Panc1 (cell line): ENCODE data around the gene GIMAP6.

Experiments used
- POLR2AphosphoS5 ChIP-seq: IDR thresholded peaks from 2 replicates; pipeline ENCODE4 v1.6.1; 2012; ENCODE audit warnings: mild to moderate bottlenecking, low read depth, low read length, moderate library complexity
- SIN3A ChIP-seq: IDR thresholded peaks from 2 replicates; pipeline ENCODE4 v1.6.1; 2012; ENCODE audit warnings: low read depth, mild to moderate bottlenecking, low read length, moderate library complexity, borderline replicate concordance; ENCODE audit not compliant: insufficient read depth
- TF ChIP-seq, protein P1 (sequence below): fragments of 450-650 bp; IDR thresholded peaks from 2 replicates; pipeline ENCODE4 v1.5.1; 2017; ENCODE audit warnings: mild to moderate bottlenecking
- TF ChIP-seq, protein P2 (sequence below), 2 experiments: IDR thresholded peaks; 2 replicates each; pipeline ENCODE4 v1.6.1; 2011 to 2012; ENCODE audit warnings: low read depth in 2 of 2, control low read depth in 1 of 2, low read length in 1 of 2, mild to moderate bottlenecking in 1 of 2, moderate library complexity in 1 of 2; ENCODE audit not compliant: insufficient read depth in 1 of 2

DNA sequence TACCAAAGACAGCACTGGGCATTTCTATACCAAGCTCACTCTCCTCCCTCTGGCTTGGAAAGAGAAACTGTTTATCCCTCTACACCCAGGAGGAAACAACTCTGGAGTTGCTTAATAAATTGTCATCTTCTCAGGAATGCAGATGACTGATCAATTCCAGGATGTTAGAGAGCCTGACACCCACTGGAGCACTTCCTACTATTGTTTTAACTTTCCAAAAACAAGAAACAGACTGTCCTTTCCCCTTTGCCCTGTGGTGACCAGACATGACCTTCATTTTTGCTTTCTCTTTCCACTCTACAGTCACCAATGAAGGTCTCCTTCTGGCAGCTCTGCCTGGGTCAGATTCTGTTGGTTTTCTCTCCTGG, 45.4 kb downstream of the GIMAP6 start:
- TF ChIP-seq, protein P1, sequence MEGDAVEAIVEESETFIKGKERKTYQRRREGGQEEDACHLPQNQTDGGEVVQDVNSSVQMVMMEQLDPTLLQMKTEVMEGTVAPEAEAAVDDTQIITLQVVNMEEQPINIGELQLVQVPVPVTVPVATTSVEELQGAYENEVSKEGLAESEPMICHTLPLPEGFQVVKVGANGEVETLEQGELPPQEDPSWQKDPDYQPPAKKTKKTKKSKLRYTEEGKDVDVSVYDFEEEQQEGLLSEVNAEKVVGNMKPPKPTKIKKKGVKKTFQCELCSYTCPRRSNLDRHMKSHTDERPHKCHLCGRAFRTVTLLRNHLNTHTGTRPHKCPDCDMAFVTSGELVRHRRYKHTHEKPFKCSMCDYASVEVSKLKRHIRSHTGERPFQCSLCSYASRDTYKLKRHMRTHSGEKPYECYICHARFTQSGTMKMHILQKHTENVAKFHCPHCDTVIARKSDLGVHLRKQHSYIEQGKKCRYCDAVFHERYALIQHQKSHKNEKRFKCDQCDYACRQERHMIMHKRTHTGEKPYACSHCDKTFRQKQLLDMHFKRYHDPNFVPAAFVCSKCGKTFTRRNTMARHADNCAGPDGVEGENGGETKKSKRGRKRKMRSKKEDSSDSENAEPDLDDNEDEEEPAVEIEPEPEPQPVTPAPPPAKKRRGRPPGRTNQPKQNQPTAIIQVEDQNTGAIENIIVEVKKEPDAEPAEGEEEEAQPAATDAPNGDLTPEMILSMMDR = no peak
- TF ChIP-seq SIN3A = no peak
- no peak for TF ChIP-seq POLR2AphosphoS5
- TF ChIP-seq, protein P2, sequence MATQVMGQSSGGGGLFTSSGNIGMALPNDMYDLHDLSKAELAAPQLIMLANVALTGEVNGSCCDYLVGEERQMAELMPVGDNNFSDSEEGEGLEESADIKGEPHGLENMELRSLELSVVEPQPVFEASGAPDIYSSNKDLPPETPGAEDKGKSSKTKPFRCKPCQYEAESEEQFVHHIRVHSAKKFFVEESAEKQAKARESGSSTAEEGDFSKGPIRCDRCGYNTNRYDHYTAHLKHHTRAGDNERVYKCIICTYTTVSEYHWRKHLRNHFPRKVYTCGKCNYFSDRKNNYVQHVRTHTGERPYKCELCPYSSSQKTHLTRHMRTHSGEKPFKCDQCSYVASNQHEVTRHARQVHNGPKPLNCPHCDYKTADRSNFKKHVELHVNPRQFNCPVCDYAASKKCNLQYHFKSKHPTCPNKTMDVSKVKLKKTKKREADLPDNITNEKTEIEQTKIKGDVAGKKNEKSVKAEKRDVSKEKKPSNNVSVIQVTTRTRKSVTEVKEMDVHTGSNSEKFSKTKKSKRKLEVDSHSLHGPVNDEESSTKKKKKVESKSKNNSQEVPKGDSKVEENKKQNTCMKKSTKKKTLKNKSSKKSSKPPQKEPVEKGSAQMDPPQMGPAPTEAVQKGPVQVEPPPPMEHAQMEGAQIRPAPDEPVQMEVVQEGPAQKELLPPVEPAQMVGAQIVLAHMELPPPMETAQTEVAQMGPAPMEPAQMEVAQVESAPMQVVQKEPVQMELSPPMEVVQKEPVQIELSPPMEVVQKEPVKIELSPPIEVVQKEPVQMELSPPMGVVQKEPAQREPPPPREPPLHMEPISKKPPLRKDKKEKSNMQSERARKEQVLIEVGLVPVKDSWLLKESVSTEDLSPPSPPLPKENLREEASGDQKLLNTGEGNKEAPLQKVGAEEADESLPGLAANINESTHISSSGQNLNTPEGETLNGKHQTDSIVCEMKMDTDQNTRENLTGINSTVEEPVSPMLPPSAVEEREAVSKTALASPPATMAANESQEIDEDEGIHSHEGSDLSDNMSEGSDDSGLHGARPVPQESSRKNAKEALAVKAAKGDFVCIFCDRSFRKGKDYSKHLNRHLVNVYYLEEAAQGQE (IDR thresholded peaks at IDR 0.05; ENCODE audit: insufficient read depth in 1 of 2, low read depth in 2 of 2, low read length in 1 of 2) = no peak
